ENCODE data around the gene OSER1. TPM values are rescaled to one million over a fixed set of nuclear protein-coding genes. Genes with fewer than 3 reads are reported as not detected.

OSER1 gene
- total and polyA plus RNA-seq, 5 donors from 2014 or later, result 48.4 to 137 (median 68.8) TPM

- Histone ChIP-seq H3K9me3 (ENCODE audit: control insufficient read depth in 2 of 2, low read length in 2 of 2) (no peaks in the 10 kb centered on the region), H3K27me3 (ENCODE audit: control insufficient read depth, insufficient read depth, low read length) (no peaks in the 10 kb centered on the region), H3K4me3 (ENCODE audit: low read depth, low read length) (peak overlapping the region; percentile 85), H3K36me3 (ENCODE audit: control insufficient read depth, insufficient read depth, low read length) (peaks cover 3% of the 10 kb centered on the region), H3K4me1 (ENCODE audit: control insufficient read depth, insufficient read depth, low read length, poor library complexity, severe bottlenecking) (peaks cover 38% of the 10 kb centered on the region), H3K27ac (ENCODE audit: insufficient read depth, low read length, poor library complexity, severe bottlenecking) (peak overlapping the region; percentile 79)
- peaks cover 5% of the 10 kb centered on the region for H3K27me3 Mint-ChIP-seq
- H3K36me3 Mint-ChIP-seq, result peaks cover 11% of the 10 kb centered on the region
- H3K4me3 Mint-ChIP-seq, result peak overlapping the region; percentile 79 to 92 (median 82)
- peak overlapping the region; percentile 93 to 99 (median 95) for H3K27ac Mint-ChIP-seq
- H3K9me3 Mint-ChIP-seq, result no peaks in the 10 kb centered on the region
- ATAC-seq (ENCODE audit: low read depth in 2 of 2) (peak; percentile 26 to 34), DNase-seq (peak; percentile 68 to 74 (median 73))
- peaks cover 32 to 73% (median 46%) of the 10 kb centered on the region in 4 donors for H3K4me1 Mint-ChIP-seq
Observed at GRCh38 chr20:44217342-44218092, 6.9 kb upstream of the OSER1 start.

- Mint-ChIP-seq H3K9me3 (no peaks in the 10 kb centered on the region), H3K27me3 (peaks cover 5% of the 10 kb centered on the region), H3K4me3 (peak overlapping the region in 3 of 4 donors; percentile 78 to 83 (median 83)), H3K36me3 (peaks cover 11% of the 10 kb centered on the region), H3K27ac (peak overlapping the region; percentile 81 to 96 (median 85)), H3K4me1 (peaks cover 35 to 82% (median 51%) of the 10 kb centered on the region in 4 donors)
- Histone ChIP-seq H3K9me3 (ENCODE audit: control insufficient read depth in 2 of 2, low read length in 2 of 2) (no peaks in the 10 kb centered on the region), H3K4me1 (ENCODE audit: control insufficient read depth, insufficient read depth, low read length, poor library complexity, severe bottlenecking) (peaks cover 52% of the 10 kb centered on the region), H3K4me3 (ENCODE audit: low read depth, low read length) (no peak overlapping the region), H3K27me3 (ENCODE audit: control insufficient read depth, insufficient read depth, low read length) (no peaks in the 10 kb centered on the region), H3K27ac (ENCODE audit: insufficient read depth, low read length, poor library complexity, severe bottlenecking) (peak overlapping the region; percentile 35), H3K36me3 (ENCODE audit: control insufficient read depth, insufficient read depth, low read length) (peaks cover 3% of the 10 kb centered on the region)
- ATAC-seq (ENCODE audit: low read depth in 2 of 2) (peak; percentile 13 to 17), DNase-seq (peak; percentile 63 to 79 (median 78))
Observed at GRCh38 chr20:44215125-44215524, 4.6 kb upstream of the OSER1 start.

- Histone ChIP-seq H3K9me3 (ENCODE audit: control insufficient read depth in 2 of 2, low read length in 2 of 2) (no peaks in the 10 kb centered on the region), H3K27me3 (ENCODE audit: control insufficient read depth, insufficient read depth, low read length) (no peaks in the 10 kb centered on the region), H3K36me3 (ENCODE audit: control insufficient read depth, insufficient read depth, low read length) (peaks cover 3% of the 10 kb centered on the region), H3K4me1 (ENCODE audit: control insufficient read depth, insufficient read depth, low read length, poor library complexity, severe bottlenecking) (peaks cover 53% of the 10 kb centered on the region), H3K27ac (ENCODE audit: insufficient read depth, low read length, poor library complexity, severe bottlenecking) (no peak overlapping the region), H3K4me3 (ENCODE audit: low read depth, low read length) (no peak overlapping the region)
- DNase-seq (no peak), ATAC-seq (ENCODE audit: low read depth in 2 of 2) (no peak)
- Mint-ChIP-seq H3K27me3 (peaks cover 5% of the 10 kb centered on the region), H3K36me3 (peaks cover 11% of the 10 kb centered on the region), H3K9me3 (no peaks in the 10 kb centered on the region), H3K4me1 (peaks cover 35 to 80% (median 50%) of the 10 kb centered on the region in 4 donors), H3K27ac (peak overlapping the region; percentile 100), H3K4me3 (peak overlapping the region; percentile 88 to 98 (median 94))
Observed at GRCh38 chr20:44212792-44213191, 2.2 kb upstream of the OSER1 start.

GRCh38 chr20:44211177-44212039, 837 bp upstream of the OSER1 start:
- H3K36me3 Mint-ChIP-seq, result peaks cover 12% of the 10 kb centered on the region
- peaks cover 36 to 81% (median 54%) of the 10 kb centered on the region in 4 donors for H3K4me1 Mint-ChIP-seq
- DNase-seq (peak in 2 of 3 donors; percentile 20 to 22), ATAC-seq (ENCODE audit: low read depth in 2 of 2) (no peak)
- peaks cover 5% of the 10 kb centered on the region for H3K27me3 Mint-ChIP-seq
- H3K36me3 ChIP-seq (ENCODE audit: control insufficient read depth, insufficient read depth, low read length), result peaks cover 6% of the 10 kb centered on the region
- H3K27ac ChIP-seq (ENCODE audit: insufficient read depth, low read length, poor library complexity, severe bottlenecking), result peak overlapping the region; percentile 98
- no peaks in the 10 kb centered on the region for H3K9me3 ChIP-seq (ENCODE audit: control insufficient read depth in 2 of 2, low read length in 2 of 2)
- H3K4me3 Mint-ChIP-seq, result peak overlapping the region; percentile 88 to 98 (median 94)
- no peaks in the 10 kb centered on the region for H3K27me3 ChIP-seq (ENCODE audit: control insufficient read depth, insufficient read depth, low read length)
- H3K4me3 ChIP-seq (ENCODE audit: low read depth, low read length), result peak overlapping the region; percentile 96
- H3K4me1 ChIP-seq (ENCODE audit: control insufficient read depth, insufficient read depth, low read length, poor library complexity, severe bottlenecking), result peaks cover 44% of the 10 kb centered on the region
- no peaks in the 10 kb centered on the region for H3K9me3 Mint-ChIP-seq
- H3K27ac Mint-ChIP-seq, result peak overlapping the region; percentile 100

- peak overlapping the region; percentile 100 for H3K27ac Mint-ChIP-seq
- peaks cover 9% of the 10 kb centered on the region for H3K36me3 Mint-ChIP-seq
- DNase-seq, result peak in 1 of 3 donors; percentile 22
- no peaks in the 10 kb centered on the region for H3K27me3 ChIP-seq (ENCODE audit: control insufficient read depth, insufficient read depth, low read length)
- H3K4me1 Mint-ChIP-seq, result peaks cover 29 to 78% (median 53%) of the 10 kb centered on the region in 4 donors
- H3K27ac ChIP-seq (ENCODE audit: insufficient read depth, low read length, poor library complexity, severe bottlenecking), result peak overlapping the region; percentile 98
- H3K4me3 ChIP-seq (ENCODE audit: low read depth, low read length), result peak overlapping the region; percentile 92
- ATAC-seq (ENCODE audit: low read depth in 2 of 2), result no peak
- H3K36me3 ChIP-seq (ENCODE audit: control insufficient read depth, insufficient read depth, low read length), result peaks cover 17% of the 10 kb centered on the region
- peak overlapping the region; percentile 88 to 98 (median 94) for H3K4me3 Mint-ChIP-seq
- H3K27me3 Mint-ChIP-seq, result no peaks in the 10 kb centered on the region
- peaks cover 44% of the 10 kb centered on the region for H3K4me1 ChIP-seq (ENCODE audit: control insufficient read depth, insufficient read depth, low read length, poor library complexity, severe bottlenecking)
- H3K9me3 ChIP-seq (ENCODE audit: control insufficient read depth in 2 of 2, low read length in 2 of 2), result no peaks in the 10 kb centered on the region
- no peaks in the 10 kb centered on the region for H3K9me3 Mint-ChIP-seq
Observed at GRCh38 chr20:44209686-44210405, 725 bp downstream of the OSER1 start.

GRCh38 chr20:44208770-44209169, 1.8 kb downstream of the OSER1 start:
- no peaks in the 10 kb centered on the region for H3K27me3 ChIP-seq (ENCODE audit: control insufficient read depth, insufficient read depth, low read length)
- H3K4me3 Mint-ChIP-seq, result peak overlapping the region; percentile 88 to 98 (median 94)
- H3K27ac ChIP-seq (ENCODE audit: insufficient read depth, low read length, poor library complexity, severe bottlenecking), result no peak overlapping the region
- H3K27me3 Mint-ChIP-seq, result no peaks in the 10 kb centered on the region
- DNase-seq (no peak), ATAC-seq (ENCODE audit: low read depth in 2 of 2) (no peak)
- H3K4me1 Mint-ChIP-seq, result peaks cover 29 to 74% (median 51%) of the 10 kb centered on the region in 4 donors
- peaks cover 44% of the 10 kb centered on the region for H3K4me1 ChIP-seq (ENCODE audit: control insufficient read depth, insufficient read depth, low read length, poor library complexity, severe bottlenecking)
- H3K36me3 Mint-ChIP-seq, result peaks cover 14% of the 10 kb centered on the region
- no peaks in the 10 kb centered on the region for H3K9me3 ChIP-seq (ENCODE audit: control insufficient read depth in 2 of 2, low read length in 2 of 2)
- H3K36me3 ChIP-seq (ENCODE audit: control insufficient read depth, insufficient read depth, low read length), result peaks cover 25% of the 10 kb centered on the region
- no peaks in the 10 kb centered on the region for H3K9me3 Mint-ChIP-seq
- peak overlapping the region; percentile 92 for H3K4me3 ChIP-seq (ENCODE audit: low read depth, low read length)
- peak overlapping the region; percentile 46 to 100 (median 100) for H3K27ac Mint-ChIP-seq

GRCh38 chr20:44208165-44208564, 2.4 kb downstream of the OSER1 start:
- H3K27me3 ChIP-seq (ENCODE audit: control insufficient read depth, insufficient read depth, low read length), result no peaks in the 10 kb centered on the region
- H3K4me1 ChIP-seq (ENCODE audit: control insufficient read depth, insufficient read depth, low read length, poor library complexity, severe bottlenecking), result peaks cover 44% of the 10 kb centered on the region
- Mint-ChIP-seq H3K4me1 (peaks cover 35 to 77% (median 52%) of the 10 kb centered on the region in 4 donors), H3K36me3 (peaks cover 18% of the 10 kb centered on the region), H3K27ac (peak overlapping the region in 2 of 3 donors; percentile 18 to 46), H3K4me3 (peak overlapping the region; percentile 88 to 98 (median 94)), H3K9me3 (no peaks in the 10 kb centered on the region), H3K27me3 (no peaks in the 10 kb centered on the region)
- H3K36me3 ChIP-seq (ENCODE audit: control insufficient read depth, insufficient read depth, low read length), result peaks cover 28% of the 10 kb centered on the region
- DNase-seq, result no peak
- no peak overlapping the region for H3K27ac ChIP-seq (ENCODE audit: insufficient read depth, low read length, poor library complexity, severe bottlenecking)
- no peak for ATAC-seq (ENCODE audit: low read depth in 2 of 2)
- H3K9me3 ChIP-seq (ENCODE audit: control insufficient read depth in 2 of 2, low read length in 2 of 2), result no peaks in the 10 kb centered on the region
- peak overlapping the region; percentile 92 for H3K4me3 ChIP-seq (ENCODE audit: low read depth, low read length)
